ENCODE measurements around the gene VAV3. TPM values are rescaled to one million over a fixed set of nuclear protein-coding genes. Genes with fewer than 3 reads are reported as not detected.
"Not testable (repeated sequence)": the region's sequence is repeated elsewhere in the genome, so short reads cannot be mapped to it uniquely, and the experiment has no call there.

VAV3 gene
- polyA plus RNA-seq, 1 donor (not counting 4 experiments of a cell fraction or from before 2014, with no cell fraction given): 19.6 TPM

DNA sequence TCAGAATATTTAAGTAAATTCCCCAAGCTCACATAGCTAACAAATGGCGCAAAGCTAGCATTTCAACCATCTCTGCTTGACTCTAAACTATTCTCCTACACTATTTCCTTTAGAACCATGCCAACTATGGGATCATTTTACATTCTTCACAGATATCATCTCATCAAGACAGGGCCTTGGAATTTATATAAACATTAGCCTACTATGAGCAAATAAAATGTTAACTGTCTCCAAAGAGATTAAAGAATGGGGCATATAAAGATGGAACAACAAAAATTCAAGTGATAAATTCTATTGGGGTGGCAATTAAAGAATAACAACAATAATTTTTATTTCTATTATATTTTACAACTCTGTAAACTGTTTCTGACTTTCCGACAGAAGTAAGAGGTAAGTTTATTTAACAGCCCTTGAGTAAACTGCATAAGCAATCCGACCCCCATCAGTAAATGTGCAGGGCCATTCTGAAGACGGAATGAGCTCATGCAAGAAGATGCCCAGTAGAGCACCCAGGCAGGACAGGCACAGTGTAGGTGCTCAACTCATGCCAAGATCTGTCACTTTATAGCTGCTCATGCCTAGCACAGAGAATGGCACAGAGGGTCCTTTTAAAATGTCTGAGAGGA is 261.9 kb downstream of the VAV3 start:
- FAIRE-seq (no peak), DNase-seq (ENCODE audit: low read depth, low spot score) (no peak)
- no peaks in the 10 kb centered on the region for H3K9me1 ChIP-seq (ENCODE audit: control insufficient read depth, extremely low read depth, insufficient read depth, low read length)
- peaks cover 10% of the 10 kb centered on the region for H3K4me1 ChIP-seq (ENCODE audit: control insufficient read depth, extremely low read depth, insufficient read depth, low read length)
- H3K27ac ChIP-seq (ENCODE audit: control insufficient read depth, insufficient read depth, low read length): no peak overlapping the region
- H3K9ac ChIP-seq (ENCODE audit: control insufficient read depth, extremely low read depth, insufficient read depth, low read length): no peak overlapping the region
- no peak overlapping the region for H3K4me2 ChIP-seq (ENCODE audit: control insufficient read depth, extremely low read depth, insufficient read depth, low read depth, low read length)
- H3K27me3 ChIP-seq (ENCODE audit: control insufficient read depth, extremely low read depth, insufficient read depth, low read length): no peaks in the 10 kb centered on the region
- no peaks in the 10 kb centered on the region for H3K9me3 ChIP-seq (ENCODE audit: control insufficient read depth, low read depth, low read length)
- no peaks in the 10 kb centered on the region for H4K20me1 ChIP-seq (ENCODE audit: control insufficient read depth, extremely low read depth, insufficient read depth, low read length)
- no peaks in the 10 kb centered on the region for H3K79me2 ChIP-seq (ENCODE audit: control insufficient read depth, insufficient read depth, low read length)
- H3K36me3 ChIP-seq (ENCODE audit: control insufficient read depth in 2 of 2, extremely low read depth in 1 of 2, insufficient read depth in 2 of 2, low read length in 2 of 2): no peaks in the 10 kb centered on the region
- H3K4me3 ChIP-seq (ENCODE audit: control insufficient read depth in 2 of 3, extremely low read depth in 1 of 3, insufficient read depth in 2 of 3, low read depth in 1 of 3, low read length in 3 of 3): no peak overlapping the region
- dilution Hi-C loops (cut with MboI; ENCODE audit: extremely low pct_ligation_motif_present, low sequenced_read_pairs): no loop called here
- no peak overlapping the region for H2AFZ ChIP-seq (ENCODE audit: control insufficient read depth, low read length)
- TF ChIP-seq EZH2 (IDR thresholded peaks at IDR 0.05; ENCODE audit: low read length): no peak
- TF ChIP-seq, protein P1, sequence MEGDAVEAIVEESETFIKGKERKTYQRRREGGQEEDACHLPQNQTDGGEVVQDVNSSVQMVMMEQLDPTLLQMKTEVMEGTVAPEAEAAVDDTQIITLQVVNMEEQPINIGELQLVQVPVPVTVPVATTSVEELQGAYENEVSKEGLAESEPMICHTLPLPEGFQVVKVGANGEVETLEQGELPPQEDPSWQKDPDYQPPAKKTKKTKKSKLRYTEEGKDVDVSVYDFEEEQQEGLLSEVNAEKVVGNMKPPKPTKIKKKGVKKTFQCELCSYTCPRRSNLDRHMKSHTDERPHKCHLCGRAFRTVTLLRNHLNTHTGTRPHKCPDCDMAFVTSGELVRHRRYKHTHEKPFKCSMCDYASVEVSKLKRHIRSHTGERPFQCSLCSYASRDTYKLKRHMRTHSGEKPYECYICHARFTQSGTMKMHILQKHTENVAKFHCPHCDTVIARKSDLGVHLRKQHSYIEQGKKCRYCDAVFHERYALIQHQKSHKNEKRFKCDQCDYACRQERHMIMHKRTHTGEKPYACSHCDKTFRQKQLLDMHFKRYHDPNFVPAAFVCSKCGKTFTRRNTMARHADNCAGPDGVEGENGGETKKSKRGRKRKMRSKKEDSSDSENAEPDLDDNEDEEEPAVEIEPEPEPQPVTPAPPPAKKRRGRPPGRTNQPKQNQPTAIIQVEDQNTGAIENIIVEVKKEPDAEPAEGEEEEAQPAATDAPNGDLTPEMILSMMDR (optimal IDR thresholded peaks at IDR 0.05 in 1 of 3, IDR thresholded peaks at IDR 0.05 in 1 of 3, conservative IDR thresholded peaks at IDR 0.05 in 1 of 3; ENCODE audit: extremely low read depth in 1 of 3, insufficient read depth in 2 of 3, low read length in 3 of 3): no peak

DNA sequence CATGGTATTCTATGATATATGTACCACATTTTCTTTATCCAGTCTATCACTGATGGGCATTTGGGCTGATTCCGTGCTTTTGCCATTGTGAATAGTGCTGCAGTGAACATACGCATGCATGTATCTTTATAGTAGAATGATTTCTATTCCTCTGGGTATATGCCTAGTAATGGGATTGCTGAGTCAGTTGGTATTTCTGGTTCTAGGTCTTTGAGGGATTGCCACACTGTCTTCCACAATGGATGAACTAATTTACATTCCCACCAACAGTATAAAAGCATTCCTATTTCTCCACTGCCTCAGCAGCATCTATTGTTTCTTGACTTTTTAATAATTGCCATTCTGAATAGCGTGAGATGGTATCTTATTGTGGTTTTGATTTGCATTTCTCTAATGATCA is 264.3 kb downstream of the VAV3 start:
- H3K4me2 ChIP-seq (ENCODE audit: control insufficient read depth, extremely low read depth, insufficient read depth, low read depth, low read length); H3K9me3 ChIP-seq (ENCODE audit: control insufficient read depth, low read depth, low read length); H3K27ac ChIP-seq (ENCODE audit: control insufficient read depth, insufficient read depth, low read length); FAIRE-seq; H4K20me1 ChIP-seq (ENCODE audit: control insufficient read depth, extremely low read depth, insufficient read depth, low read length); DNase-seq (ENCODE audit: low read depth, low spot score); H3K36me3 ChIP-seq (ENCODE audit: control insufficient read depth in 2 of 2, extremely low read depth in 1 of 2, insufficient read depth in 2 of 2, low read length in 2 of 2); dilution Hi-C loops (cut with MboI; ENCODE audit: extremely low pct_ligation_motif_present, low sequenced_read_pairs); H2AFZ ChIP-seq (ENCODE audit: control insufficient read depth, low read length); H3K79me2 ChIP-seq (ENCODE audit: control insufficient read depth, insufficient read depth, low read length); H3K9me1 ChIP-seq (ENCODE audit: control insufficient read depth, extremely low read depth, insufficient read depth, low read length); H3K9ac ChIP-seq (ENCODE audit: control insufficient read depth, extremely low read depth, insufficient read depth, low read length); H3K4me3 ChIP-seq (ENCODE audit: control insufficient read depth in 2 of 3, extremely low read depth in 1 of 3, insufficient read depth in 2 of 3, low read depth in 1 of 3, low read length in 3 of 3); H3K27me3 ChIP-seq (ENCODE audit: control insufficient read depth, extremely low read depth, insufficient read depth, low read length): not testable (repeated sequence)
- peaks cover 10% of the 10 kb centered on the region for H3K4me1 ChIP-seq (ENCODE audit: control insufficient read depth, extremely low read depth, insufficient read depth, low read length)

DNA sequence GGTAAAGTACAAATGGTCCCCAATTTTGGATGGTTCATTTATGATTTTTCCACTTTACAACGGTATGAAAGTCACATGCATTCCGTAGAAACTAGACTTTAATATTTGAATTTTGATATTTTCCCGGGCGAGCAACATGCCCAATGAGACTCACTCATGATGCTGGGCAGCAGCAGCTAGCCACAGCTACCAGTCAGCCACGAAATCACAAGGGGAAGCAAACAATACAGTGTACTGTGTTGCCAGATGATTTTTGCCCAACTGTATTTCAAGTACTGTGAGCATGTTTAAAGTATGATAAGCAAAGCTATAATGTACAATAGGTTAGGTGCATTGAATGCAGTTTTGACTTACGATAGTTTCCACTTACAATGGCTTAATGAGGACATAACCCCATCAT is 266.8 kb downstream of the VAV3 start:
- Histone ChIP-seq H3K27ac (ENCODE audit: control insufficient read depth, insufficient read depth, low read length) (no peak overlapping the region), H3K4me2 (ENCODE audit: control insufficient read depth, extremely low read depth, insufficient read depth, low read depth, low read length) (no peak overlapping the region), H4K20me1 (ENCODE audit: control insufficient read depth, extremely low read depth, insufficient read depth, low read length) (no peaks in the 10 kb centered on the region), H3K27me3 (ENCODE audit: control insufficient read depth, extremely low read depth, insufficient read depth, low read length) (no peaks in the 10 kb centered on the region), H3K36me3 (ENCODE audit: control insufficient read depth in 2 of 2, extremely low read depth in 1 of 2, insufficient read depth in 2 of 2, low read length in 2 of 2) (no peaks in the 10 kb centered on the region), H3K9me1 (ENCODE audit: control insufficient read depth, extremely low read depth, insufficient read depth, low read length) (no peaks in the 10 kb centered on the region), H3K4me1 (ENCODE audit: control insufficient read depth, extremely low read depth, insufficient read depth, low read length) (no peaks in the 10 kb centered on the region), H3K4me3 (ENCODE audit: control insufficient read depth in 2 of 3, extremely low read depth in 1 of 3, insufficient read depth in 2 of 3, low read depth in 1 of 3, low read length in 3 of 3) (no peak overlapping the region), H2AFZ (ENCODE audit: control insufficient read depth, low read length) (no peak overlapping the region), H3K9me3 (ENCODE audit: control insufficient read depth, low read depth, low read length) (no peaks in the 10 kb centered on the region), H3K9ac (ENCODE audit: control insufficient read depth, extremely low read depth, insufficient read depth, low read length) (no peak overlapping the region), H3K79me2 (ENCODE audit: control insufficient read depth, insufficient read depth, low read length) (no peaks in the 10 kb centered on the region)
- FAIRE-seq (no peak), DNase-seq (ENCODE audit: low read depth, low spot score) (no peak)
- TF ChIP-seq, protein P1 (optimal IDR thresholded peaks at IDR 0.05 in 1 of 3, IDR thresholded peaks at IDR 0.05 in 1 of 3, conservative IDR thresholded peaks at IDR 0.05 in 1 of 3; ENCODE audit: extremely low read depth in 1 of 3, insufficient read depth in 2 of 3, low read length in 3 of 3): no peak
- TF ChIP-seq EZH2 (IDR thresholded peaks at IDR 0.05; ENCODE audit: low read length): no peak
- dilution Hi-C loops (cut with MboI; ENCODE audit: extremely low pct_ligation_motif_present, low sequenced_read_pairs): no loop called here
